Liver (tissue), 9 donors: ENCODE results near the gene MRPS11. TPM values are rescaled to one million over a fixed set of nuclear protein-coding genes. Genes with fewer than 3 reads are reported as not detected.
A peak's percentile ranks its signal among the peaks of the same experiment; 100 is the strongest.

Experiments
- DNase-seq: peaks from one replicate; pipeline ENCODE4 v3.0.0-alpha.2; 2017; ENCODE audit warnings: low spot score
- H3K27ac ChIP-seq, 2 donors: one replicate each; pipeline ENCODE4 v1.7.0; 2013; ENCODE audit warnings: inconsistent platforms in 2 of 2, low read length in 2 of 2, control low read depth in 1 of 2, low read depth in 1 of 2, mild to moderate bottlenecking in 1 of 2
- H3K27me3 ChIP-seq, 4 donors: one replicate each; pipeline versions ENCODE4 v1.6.1 to v1.7.0; 2013; ENCODE audit warnings: low read length in 3 of 4, inconsistent platforms in 1 of 4, mild to moderate bottlenecking in 1 of 4, moderate library complexity in 1 of 4; ENCODE audit not compliant: control insufficient read depth in 4 of 4, insufficient read depth in 4 of 4
- H3K36me3 ChIP-seq, 4 donors: one replicate each; pipeline versions ENCODE4 v1.6.1 to v1.7.0; 2013; ENCODE audit warnings: low read length in 3 of 4, mild to moderate bottlenecking in 3 of 4, low read depth in 1 of 4, moderate library complexity in 1 of 4; ENCODE audit not compliant: control insufficient read depth in 4 of 4, insufficient read depth in 3 of 4
- H3K4me1 ChIP-seq, 4 donors: one replicate each; pipeline versions ENCODE4 v1.6.1 to v1.7.0; 2013; ENCODE audit warnings: low read length in 3 of 4, mild to moderate bottlenecking in 3 of 4, moderate library complexity in 1 of 4; ENCODE audit not compliant: control insufficient read depth in 4 of 4, insufficient read depth in 4 of 4
- H3K4me3 ChIP-seq, 3 donors: one replicate each; pipeline versions ENCODE4 v1.6.1 to v1.7.0; 2013; ENCODE audit warnings: low read length in 3 of 3, control low read depth in 1 of 3, low read depth in 1 of 3, mild to moderate bottlenecking in 1 of 3
- H3K9ac ChIP-seq, 2 donors: one replicate each; pipeline ENCODE4 v1.7.0; 2013; ENCODE audit warnings: low read length in 2 of 2, mild to moderate bottlenecking in 2 of 2, moderate library complexity in 2 of 2, control low read depth in 1 of 2, low read depth in 1 of 2
- H3K9me3 ChIP-seq, 4 donors: one replicate each; pipeline versions ENCODE4 v1.6.1 to v1.7.0; 2013; ENCODE audit warnings: low read length in 3 of 4; ENCODE audit not compliant: control insufficient read depth in 4 of 4
- ATF3 ChIP-seq: IDR thresholded peaks from 2 replicates; pipeline ENCODE4 v1.6.1; 2016; ENCODE audit warnings: antibody characterized with exemption
- EGR1 ChIP-seq, 2 donors: IDR thresholded peaks; 2 replicates each; pipeline ENCODE4 v1.6.1; 2016 to 2018; ENCODE audit warnings: antibody characterized with exemption in 2 of 2, low read depth in 2 of 2
- FOXA1 ChIP-seq: IDR thresholded peaks from 2 replicates; pipeline ENCODE4 v1.6.1; 2016; ENCODE audit warnings: antibody characterized with exemption
- HNF4A ChIP-seq, 2 donors: conservative IDR thresholded peaks; 2 replicates each; pipeline ENCODE4 v1.6.1; 2016; ENCODE audit warnings: antibody characterized with exemption in 2 of 2, mild to moderate bottlenecking in 2 of 2
- HNF4G ChIP-seq: IDR thresholded peaks from 2 replicates; pipeline ENCODE4 v1.6.1; 2016; ENCODE audit warnings: antibody characterized with exemption
- NR2F2 ChIP-seq: IDR thresholded peaks from 2 replicates; pipeline ENCODE4 v1.6.1; 2016; ENCODE audit warnings: antibody characterized with exemption
- RAD21 ChIP-seq, 2 donors: IDR thresholded peaks; 2 replicates each; pipeline ENCODE4 v1.6.1; 2016; ENCODE audit warnings: antibody characterized with exemption in 2 of 2, mild to moderate bottlenecking in 2 of 2
- RXRA ChIP-seq, 2 donors: IDR thresholded peaks; 2 replicates each; pipeline ENCODE4 v1.6.1; 2017 to 2018; ENCODE audit warnings: antibody characterized with exemption in 2 of 2, mild to moderate bottlenecking in 1 of 2
- SP1 ChIP-seq: IDR thresholded peaks from 2 replicates; pipeline ENCODE4 v1.6.1; 2018; ENCODE audit warnings: antibody characterized with exemption, mild to moderate bottlenecking
- TAF1 ChIP-seq: conservative IDR thresholded peaks from 2 replicates; pipeline ENCODE4 v1.6.1; 2016; ENCODE audit warnings: antibody characterized with exemption, mild to moderate bottlenecking
- YY1 ChIP-seq: IDR thresholded peaks from 2 replicates; pipeline ENCODE4 v1.6.1; 2016; ENCODE audit warnings: antibody characterized with exemption, mild to moderate bottlenecking
- WGBS: extraction: QIAGEN DNeasy Blood & Tissue Kit; methylation state at CpG from one replicate; pipeline ENCODE4 v1.1.7; 2013; 5-methylcytosine and 5-hydroxymethylcytosine counted together
- polyA plus RNA-seq, 2 donors: library from polyadenylated mRNA; stranded (reverse) in 1 of 2; unstranded in 1 of 2; fragments of 200-250 nt in 1 of 2; fragments of >200 nt in 1 of 2; fragmentation: Nextera tagmentation in 1 of 2; extraction: Ambion mirVana in 1 of 2; gene quantifications; one replicate each; pipeline versions ENCODE4 v1.2.1 to v1.2.3, GENCODE V29; 2013 to 2015
- total RNA-seq, 2 donors: library from RNA; depleted of rRNA; stranded (reverse); fragments of >200 nt; gene quantifications; one replicate each; pipeline ENCODE4 v1.2.3, GENCODE V29; 2014
- TF ChIP-seq, protein P1 (sequence below): fragments of 150-350 bp; IDR thresholded peaks from 2 replicates; pipeline ENCODE4 v1.5.1; 2017; ENCODE audit warnings: improper control_type of control experiment, low read depth, low read length; ENCODE audit not compliant: missing input control
- donor health status: healthy.
- donor health status: healthy.
- donor health status: healthy.
- donor health status: healthy.
- donor health status: healthy.

Gene MRPS11
- total and polyA plus RNA-seq, 4 donors: 20.5 to 54.4 (median 32.3) TPM

DNA sequence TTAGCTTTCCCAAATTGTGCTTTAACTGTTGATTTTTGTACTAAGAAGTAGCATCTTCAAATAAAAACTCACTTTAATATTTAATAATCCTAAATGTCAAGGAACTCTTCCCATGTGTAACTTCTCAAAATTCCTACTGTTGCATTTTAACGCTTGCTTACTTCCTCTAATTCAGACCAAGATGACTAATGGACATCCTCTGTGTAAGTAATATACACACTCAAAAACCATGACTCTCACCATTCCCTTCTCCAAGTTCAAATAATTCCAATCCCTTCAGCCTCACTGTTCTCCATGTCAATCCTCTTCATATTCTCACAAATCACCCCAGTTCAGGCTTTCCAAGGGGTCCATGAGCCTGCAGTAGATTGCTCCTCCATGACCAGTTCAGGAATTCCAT lies 13.3 kb upstream of the MRPS11 start:
- Histone ChIP-seq H3K4me1 (peaks cover 0 to 13% (median under 1%) of the 10 kb centered on the region in 4 donors), H3K36me3 (peaks cover 3 to 17% (median 13%) of the 10 kb centered on the region in 4 donors), H3K27ac (no peak overlapping the region), H3K9me3 (no peaks in the 10 kb centered on the region), H3K27me3 (no peaks in the 10 kb centered on the region), H3K4me3 (no peak overlapping the region), H3K9ac (no peak overlapping the region)
- no peak for TF ChIP-seq ATF3
- no peak for TF ChIP-seq FOXA1
- TF ChIP-seq NR2F2: no peak
- TF ChIP-seq HNF4G: no peak
- no peak for TF ChIP-seq YY1
- TF ChIP-seq SP1: no peak
- TF ChIP-seq TAF1: no peak
- DNase-seq: no peak
- 67% methylated on average over 1 of the region's 1 CpG for WGBS

DNA sequence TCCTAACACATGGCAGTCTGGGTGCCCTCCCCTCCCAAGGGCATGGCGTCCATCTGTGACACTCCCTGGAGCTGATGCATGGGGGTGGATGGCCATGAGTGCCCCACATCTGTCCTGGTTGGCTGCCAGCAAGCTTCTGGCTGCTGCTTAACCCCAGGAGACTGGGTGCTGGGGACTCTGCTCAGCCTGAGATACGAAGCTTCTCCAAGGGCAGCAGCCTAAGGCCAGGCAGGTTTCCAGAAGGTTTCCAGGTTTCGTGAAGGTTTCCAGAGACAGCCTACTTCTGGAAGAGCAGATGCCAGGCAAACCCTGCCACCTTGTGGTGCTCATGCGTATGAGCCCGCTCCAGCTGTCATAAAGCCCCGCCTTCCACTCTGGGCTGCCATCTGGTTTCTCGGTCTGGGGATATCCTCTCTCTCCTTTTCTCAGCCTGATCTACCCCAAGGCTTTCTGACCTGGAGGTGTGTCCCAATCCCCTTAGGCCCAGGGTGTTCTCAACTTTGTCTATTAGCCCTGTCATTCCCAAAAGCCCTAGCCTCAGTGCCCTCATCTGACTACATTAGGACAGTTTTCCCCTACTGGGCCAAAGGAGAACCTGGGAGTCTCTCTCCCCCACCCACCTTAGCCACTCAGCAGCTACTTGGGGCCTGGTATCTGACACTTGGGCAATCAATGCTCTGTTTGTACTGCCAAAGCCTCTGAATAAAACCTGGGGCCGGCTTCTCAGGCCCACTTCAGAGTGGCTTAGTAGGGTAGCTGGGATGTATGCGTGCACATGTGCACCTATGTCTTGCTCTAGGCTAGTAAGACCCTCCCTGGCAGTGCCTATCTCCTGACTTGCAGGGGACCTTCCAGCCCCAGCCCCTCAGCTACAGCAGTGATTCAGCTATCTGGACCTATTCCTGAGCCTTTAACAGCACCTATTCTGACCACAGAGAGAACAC lies 12.4 kb upstream of the MRPS11 start:
- WGBS: 36% methylated on average over 9 of the region's 9 CpGs
- Histone ChIP-seq H3K27me3 (no peaks in the 10 kb centered on the region), H3K9me3 (no peaks in the 10 kb centered on the region), H3K36me3 (peaks cover 6 to 27% (median 22%) of the 10 kb centered on the region in 4 donors), H3K9ac (no peak overlapping the region), H3K4me3 (no peak overlapping the region), H3K27ac (no peak overlapping the region), H3K4me1 (peaks cover 0 to 11% (median under 1%) of the 10 kb centered on the region in 4 donors)
- peak; percentile 34 for DNase-seq
- TF ChIP-seq RAD21 (IDR thresholded peaks at IDR 0.05) (peak; percentile 67 to 79), EGR1 (IDR thresholded peaks at IDR 0.05; ENCODE audit: low read depth in 2 of 2) (no peak)
- TF ChIP-seq, protein P1, sequence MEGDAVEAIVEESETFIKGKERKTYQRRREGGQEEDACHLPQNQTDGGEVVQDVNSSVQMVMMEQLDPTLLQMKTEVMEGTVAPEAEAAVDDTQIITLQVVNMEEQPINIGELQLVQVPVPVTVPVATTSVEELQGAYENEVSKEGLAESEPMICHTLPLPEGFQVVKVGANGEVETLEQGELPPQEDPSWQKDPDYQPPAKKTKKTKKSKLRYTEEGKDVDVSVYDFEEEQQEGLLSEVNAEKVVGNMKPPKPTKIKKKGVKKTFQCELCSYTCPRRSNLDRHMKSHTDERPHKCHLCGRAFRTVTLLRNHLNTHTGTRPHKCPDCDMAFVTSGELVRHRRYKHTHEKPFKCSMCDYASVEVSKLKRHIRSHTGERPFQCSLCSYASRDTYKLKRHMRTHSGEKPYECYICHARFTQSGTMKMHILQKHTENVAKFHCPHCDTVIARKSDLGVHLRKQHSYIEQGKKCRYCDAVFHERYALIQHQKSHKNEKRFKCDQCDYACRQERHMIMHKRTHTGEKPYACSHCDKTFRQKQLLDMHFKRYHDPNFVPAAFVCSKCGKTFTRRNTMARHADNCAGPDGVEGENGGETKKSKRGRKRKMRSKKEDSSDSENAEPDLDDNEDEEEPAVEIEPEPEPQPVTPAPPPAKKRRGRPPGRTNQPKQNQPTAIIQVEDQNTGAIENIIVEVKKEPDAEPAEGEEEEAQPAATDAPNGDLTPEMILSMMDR: peak; percentile 61

- WGBS: 95% methylated on average over 3 of the region's 3 CpGs
- no peak for TF ChIP-seq YY1
- no peak for TF ChIP-seq HNF4A (conservative IDR thresholded peaks at IDR 0.05)
- no peak for TF ChIP-seq SP1
- TF ChIP-seq RXRA (IDR thresholded peaks at IDR 0.05): no peak
- Histone ChIP-seq H3K27ac (no peak overlapping the region), H3K4me3 (no peak overlapping the region), H3K9me3 (no peaks in the 10 kb centered on the region), H3K9ac (no peak overlapping the region), H3K36me3 (peaks cover 6 to 39% (median 28%) of the 10 kb centered on the region in 4 donors), H3K27me3 (no peaks in the 10 kb centered on the region), H3K4me1 (peaks cover 0 to 10% (median under 1%) of the 10 kb centered on the region in 4 donors)
- DNase-seq: no peak
These were observed 10.8 kb upstream of the MRPS11 start for GRCh38 chr15:88456733-88457132.
